ENCODE results near the gene MPHOSPH8. TPM values are rescaled to one million over a fixed set of nuclear protein-coding genes. Genes with fewer than 3 reads are reported as not detected.

MPHOSPH8 gene
- total RNA-seq, 1 donor from 2014 or later, result 19.2 TPM

DNA sequence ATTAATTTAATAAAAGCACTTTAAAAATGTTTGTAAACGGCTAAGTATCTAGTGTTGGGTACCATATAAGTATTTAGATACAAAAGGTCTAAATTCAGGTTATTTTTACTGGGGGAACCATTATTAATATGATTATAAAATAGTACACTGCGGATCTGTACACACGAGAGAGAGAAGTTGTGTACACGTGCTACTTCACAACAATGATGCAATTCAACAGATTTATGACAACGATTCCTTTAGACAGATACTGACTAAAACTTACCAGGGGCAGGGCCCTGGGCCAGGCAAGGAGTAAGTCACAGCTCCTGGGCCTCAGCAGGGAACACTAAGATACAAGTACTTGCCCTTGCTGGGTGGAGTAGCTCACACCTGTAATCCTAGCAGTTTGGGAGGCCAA is 43.0 kb upstream of the MPHOSPH8 start:
- H3K36me3 Mint-ChIP-seq (ENCODE audit: low read depth, unreplicated experiment), result no peaks in the 10 kb centered on the region
- H3K4me3 Mint-ChIP-seq (ENCODE audit: unreplicated experiment), result no peak overlapping the region
- peaks cover 19% of the 10 kb centered on the region for H3K9me3 Mint-ChIP-seq (ENCODE audit: unreplicated experiment)
- H3K4me1 Mint-ChIP-seq (ENCODE audit: unreplicated experiment), result no peaks in the 10 kb centered on the region
- no peak overlapping the region for H3K27ac Mint-ChIP-seq (ENCODE audit: unreplicated experiment)
- peaks cover 4% of the 10 kb centered on the region for H3K27me3 Mint-ChIP-seq (ENCODE audit: unreplicated experiment)
- no peak for DNase-seq (ENCODE audit: low spot score)
- no peak for TF ChIP-seq CTCF (IDR thresholded peaks at IDR 0.05; ENCODE audit: unreplicated experiment)

DNA sequence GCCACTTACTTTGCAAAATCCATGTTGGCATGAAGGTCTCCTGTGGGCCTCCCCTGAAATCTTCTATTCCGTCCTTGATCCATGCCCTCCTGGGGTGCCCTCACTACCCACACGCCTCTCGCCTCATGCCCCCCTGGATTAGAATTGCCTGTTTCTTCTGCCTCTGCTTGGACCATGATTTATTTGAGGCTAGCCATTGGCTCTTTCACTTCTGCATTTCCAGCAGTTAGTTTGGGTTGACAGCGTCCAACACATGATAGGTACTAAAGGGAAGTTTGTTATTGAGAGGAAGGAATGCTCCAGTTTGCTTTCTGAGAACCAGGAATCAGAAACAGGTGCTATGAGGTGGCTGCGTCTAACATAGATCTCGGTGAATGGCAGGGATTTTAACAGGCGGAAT is 41.6 kb upstream of the MPHOSPH8 start:
- Mint-ChIP-seq H3K27ac (ENCODE audit: unreplicated experiment) (no peak overlapping the region), H3K36me3 (ENCODE audit: low read depth, unreplicated experiment) (no peaks in the 10 kb centered on the region), H3K27me3 (ENCODE audit: unreplicated experiment) (peaks cover 5% of the 10 kb centered on the region), H3K9me3 (ENCODE audit: unreplicated experiment) (peaks cover 23% of the 10 kb centered on the region), H3K4me1 (ENCODE audit: unreplicated experiment) (no peaks in the 10 kb centered on the region), H3K4me3 (ENCODE audit: unreplicated experiment) (no peak overlapping the region)
- no peak for DNase-seq (ENCODE audit: low spot score)
- no peak for TF ChIP-seq CTCF (IDR thresholded peaks at IDR 0.05; ENCODE audit: unreplicated experiment)

DNA sequence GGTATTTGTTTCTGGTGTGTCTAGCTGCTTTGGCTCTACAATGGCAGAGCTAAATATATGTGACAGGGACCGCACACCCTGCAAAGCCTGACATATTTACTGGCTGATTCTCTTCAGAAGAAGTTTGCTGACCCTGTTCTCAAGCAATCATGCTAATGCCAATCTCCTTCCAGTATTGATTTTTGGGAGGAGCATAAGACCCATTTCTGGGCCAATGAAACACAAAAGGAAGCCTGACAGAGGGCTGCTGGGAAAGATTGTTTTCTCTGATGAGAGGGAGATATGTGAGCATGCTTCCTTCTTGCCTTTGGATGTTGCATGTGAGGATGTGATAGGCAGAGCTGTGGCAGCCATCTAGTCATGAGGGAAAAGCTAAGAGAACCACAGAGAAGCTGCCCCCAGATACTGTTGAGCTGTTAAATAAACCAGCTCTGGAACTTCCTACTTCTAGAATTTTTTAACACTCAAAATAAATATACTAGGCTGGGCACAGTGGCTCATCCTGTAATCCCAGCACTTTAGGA is 40.7 kb upstream of the MPHOSPH8 start:
- TF ChIP-seq CTCF (IDR thresholded peaks at IDR 0.05; ENCODE audit: unreplicated experiment), result no peak
- H3K9me3 Mint-ChIP-seq (ENCODE audit: unreplicated experiment), result peaks cover 24% of the 10 kb centered on the region
- H3K27ac Mint-ChIP-seq (ENCODE audit: unreplicated experiment), result no peak overlapping the region
- no peak for DNase-seq (ENCODE audit: low spot score)
- H3K27me3 Mint-ChIP-seq (ENCODE audit: unreplicated experiment), result peaks cover 6% of the 10 kb centered on the region
- H3K4me1 Mint-ChIP-seq (ENCODE audit: unreplicated experiment), result no peaks in the 10 kb centered on the region
- H3K36me3 Mint-ChIP-seq (ENCODE audit: low read depth, unreplicated experiment), result no peaks in the 10 kb centered on the region
- H3K4me3 Mint-ChIP-seq (ENCODE audit: unreplicated experiment), result no peak overlapping the region

DNA sequence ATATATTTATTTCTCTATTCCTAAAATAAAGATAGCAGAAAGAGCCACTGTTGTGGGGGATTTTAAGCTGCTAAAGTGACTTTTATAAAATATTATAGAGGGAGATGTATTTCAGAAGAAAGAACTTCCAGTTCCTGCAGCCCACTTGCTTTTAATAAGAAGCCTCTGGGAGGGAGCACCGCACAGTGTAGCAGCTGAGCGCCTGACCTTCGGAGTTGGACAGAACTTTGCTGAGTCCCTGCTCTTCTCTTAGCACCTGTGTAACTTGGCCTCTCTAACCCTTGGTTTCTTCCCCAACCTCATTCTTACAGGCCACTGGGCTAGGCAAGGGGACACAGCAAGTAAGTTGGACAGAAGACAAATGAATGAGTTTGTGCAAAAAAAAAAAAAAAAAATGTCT is 37.4 kb upstream of the MPHOSPH8 start:
- Mint-ChIP-seq H3K9me3 (ENCODE audit: unreplicated experiment) (peaks cover 8% of the 10 kb centered on the region), H3K27ac (ENCODE audit: unreplicated experiment) (no peak overlapping the region), H3K27me3 (ENCODE audit: unreplicated experiment) (peaks cover 10% of the 10 kb centered on the region), H3K4me3 (ENCODE audit: unreplicated experiment) (no peak overlapping the region), H3K36me3 (ENCODE audit: low read depth, unreplicated experiment) (no peaks in the 10 kb centered on the region), H3K4me1 (ENCODE audit: unreplicated experiment) (no peaks in the 10 kb centered on the region)
- no peak for TF ChIP-seq CTCF (IDR thresholded peaks at IDR 0.05; ENCODE audit: unreplicated experiment)
- no peak for DNase-seq (ENCODE audit: low spot score)

DNA sequence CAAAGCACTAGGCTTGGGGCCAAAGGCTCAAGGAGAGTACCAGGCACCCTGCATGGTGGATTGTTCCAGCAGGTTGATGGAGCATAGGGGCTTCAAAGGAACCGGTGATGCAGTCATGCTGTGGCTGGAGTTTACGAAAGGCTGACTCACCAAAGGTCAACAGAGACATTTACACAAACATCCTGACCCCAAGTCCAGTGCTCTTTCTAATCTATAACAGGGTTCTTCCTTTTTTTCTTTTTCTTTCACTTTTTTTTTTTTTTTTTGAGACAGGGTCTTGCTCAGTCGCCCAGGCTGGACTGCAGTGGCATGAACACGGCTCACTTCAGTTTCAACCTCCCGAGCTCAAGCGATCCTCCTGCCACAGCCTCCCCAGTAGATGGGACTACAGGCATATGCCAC is 36.5 kb upstream of the MPHOSPH8 start:
- no peaks in the 10 kb centered on the region for H3K4me1 Mint-ChIP-seq (ENCODE audit: unreplicated experiment)
- H3K27ac Mint-ChIP-seq (ENCODE audit: unreplicated experiment), result no peak overlapping the region
- H3K27me3 Mint-ChIP-seq (ENCODE audit: unreplicated experiment), result peaks cover 10% of the 10 kb centered on the region
- TF ChIP-seq CTCF (IDR thresholded peaks at IDR 0.05; ENCODE audit: unreplicated experiment), result no peak
- no peaks in the 10 kb centered on the region for H3K36me3 Mint-ChIP-seq (ENCODE audit: low read depth, unreplicated experiment)
- peaks cover 8% of the 10 kb centered on the region for H3K9me3 Mint-ChIP-seq (ENCODE audit: unreplicated experiment)
- no peak overlapping the region for H3K4me3 Mint-ChIP-seq (ENCODE audit: unreplicated experiment)
- no peak for DNase-seq (ENCODE audit: low spot score)

Measured in endothelial cell (in vitro differentiated cells).